Stimulated activated CD4-positive, alpha-beta T cell treated with anti-CD3 and anti-CD28 coated beads, Interleukin-1b, Interleukin-23, amount 100 ng/mL, for 48 hours (primary cell): ENCODE data around the gene THAP3.
"Not testable (repeated sequence)": the region's sequence is repeated elsewhere in the genome, so short reads cannot be mapped to it uniquely, and the experiment has no call there.

Source experiments
- DNase-seq: peaks from one replicate; pipeline ENCODE4 v3.0.0-alpha.2; 2020

Gene THAP3

GRCh38 chr1:6635910-6636760 is 11.5 kb downstream of the THAP3 start:
- DNase-seq: no peak

- DNase-seq: not testable (repeated sequence)
Observed at GRCh38 chr1:6636778-6637177, 12.1 kb downstream of the THAP3 start.

GRCh38 chr1:6637770-6638169 is 13.1 kb downstream of the THAP3 start:
- DNase-seq: no peak

- no peak for DNase-seq
Observed at GRCh38 chr1:6638226-6638625, 13.6 kb downstream of the THAP3 start.

- DNase-seq: not testable (repeated sequence)
Observed at GRCh38 chr1:6640867-6641266, 16.2 kb downstream of the THAP3 start.

GRCh38 chr1:6645018-6645417 is 20.4 kb downstream of the THAP3 start:
- DNase-seq: no peak

- DNase-seq: peak; percentile 31
Observed at GRCh38 chr1:6646499-6647148, 22.0 kb downstream of the THAP3 start.

- DNase-seq: no peak
Observed at GRCh38 chr1:6648556-6648955, 23.9 kb downstream of the THAP3 start.

GRCh38 chr1:6651909-6652308 is 27.2 kb downstream of the THAP3 start:
- DNase-seq: no peak

- no peak for DNase-seq
Observed at GRCh38 chr1:6652986-6653385, 28.3 kb downstream of the THAP3 start.

GRCh38 chr1:6653436-6654290 is 29.0 kb downstream of the THAP3 start:
- DNase-seq: no peak

- DNase-seq: no peak
Observed at GRCh38 chr1:6657138-6657537, 32.5 kb downstream of the THAP3 start.

- no peak for DNase-seq
Observed at GRCh38 chr1:6658359-6659060, 33.8 kb downstream of the THAP3 start.

- no peak for DNase-seq
Observed at GRCh38 chr1:6660415-6661049, 35.9 kb downstream of the THAP3 start.

- not testable (repeated sequence) for DNase-seq
Observed at GRCh38 chr1:6662468-6662867, 37.8 kb downstream of the THAP3 start.

GRCh38 chr1:6666696-6667095 is 42.0 kb downstream of the THAP3 start:
- no peak for DNase-seq

- DNase-seq: no peak
Observed at GRCh38 chr1:6667139-6667538, 42.5 kb downstream of the THAP3 start.

GRCh38 chr1:6668503-6668902 is 43.8 kb downstream of the THAP3 start:
- no peak for DNase-seq

GRCh38 chr1:6672558-6672957 is 47.9 kb downstream of the THAP3 start:
- no peak for DNase-seq

- DNase-seq: no peak
Observed at GRCh38 chr1:6673816-6674398, 49.2 kb downstream of the THAP3 start.

- DNase-seq: no peak
Observed at GRCh38 chr1:6674771-6675170, 50.1 kb downstream of the THAP3 start.

- no peak for DNase-seq
Observed at GRCh38 chr1:6675941-6676340, 51.3 kb downstream of the THAP3 start.
